Liver (tissue), 3 donors: ENCODE results near the gene SHC3.

Experiments used
- ATF3 ChIP-seq: IDR thresholded peaks from 2 replicates; pipeline ENCODE4 v1.6.1; 2016; ENCODE audit warnings: antibody characterized with exemption
- CTCF ChIP-seq: fragments of 150-350 bp; IDR thresholded peaks from 2 replicates; pipeline ENCODE4 v1.5.1; 2017; ENCODE audit warnings: improper control_type of control experiment, low read depth, low read length; ENCODE audit not compliant: missing input control
- EGR1 ChIP-seq, 2 donors: IDR thresholded peaks; 2 replicates each; pipeline ENCODE4 v1.6.1; 2016 to 2018; ENCODE audit warnings: antibody characterized with exemption in 2 of 2, low read depth in 2 of 2
- GABPA ChIP-seq, 2 donors: IDR thresholded peaks in 1 of 2; conservative IDR thresholded peaks in 1 of 2; 2 replicates each; pipeline ENCODE4 v1.6.1; 2016; ENCODE audit warnings: antibody characterized with exemption in 2 of 2, mild to moderate bottlenecking in 1 of 2, moderate library complexity in 1 of 2
- HNF4A ChIP-seq, 2 donors: conservative IDR thresholded peaks; 2 replicates each; pipeline ENCODE4 v1.6.1; 2016; ENCODE audit warnings: antibody characterized with exemption in 2 of 2, mild to moderate bottlenecking in 2 of 2
- JUND ChIP-seq, 2 donors: IDR thresholded peaks; 2 replicates each; pipeline ENCODE4 v1.6.1; 2016; ENCODE audit warnings: antibody characterized with exemption in 2 of 2
- MAX ChIP-seq: IDR thresholded peaks from 2 replicates; pipeline ENCODE4 v1.6.1; 2016; ENCODE audit warnings: antibody characterized with exemption
- RAD21 ChIP-seq, 2 donors: IDR thresholded peaks; 2 replicates each; pipeline ENCODE4 v1.6.1; 2016; ENCODE audit warnings: antibody characterized with exemption in 2 of 2, mild to moderate bottlenecking in 2 of 2
- REST ChIP-seq: IDR thresholded peaks from 2 replicates; pipeline ENCODE4 v1.6.1; 2016; ENCODE audit warnings: antibody characterized with exemption, mild to moderate bottlenecking
- SP1 ChIP-seq: IDR thresholded peaks from 2 replicates; pipeline ENCODE4 v1.6.1; 2018; ENCODE audit warnings: antibody characterized with exemption, mild to moderate bottlenecking
- TAF1 ChIP-seq: conservative IDR thresholded peaks from 2 replicates; pipeline ENCODE4 v1.6.1; 2016; ENCODE audit warnings: antibody characterized with exemption, mild to moderate bottlenecking
- ZBTB33 ChIP-seq: IDR thresholded peaks from 2 replicates; pipeline ENCODE4 v1.6.1; 2016; ENCODE audit warnings: antibody characterized with exemption
- donor health status: healthy.
- donor health status: healthy.

- TF ChIP-seq REST (no peak), SP1 (no peak), CTCF (no peak), ATF3 (no peak), TAF1 (no peak), ZBTB33 (no peak), EGR1 (IDR thresholded peaks at IDR 0.05; ENCODE audit: low read depth in 2 of 2) (no peak), MAX (no peak), RAD21 (IDR thresholded peaks at IDR 0.05) (no peak), GABPA (IDR thresholded peaks at IDR 0.05 in 1 of 2, conservative IDR thresholded peaks at IDR 0.05 in 1 of 2) (no peak), JUND (IDR thresholded peaks at IDR 0.05) (no peak), HNF4A (conservative IDR thresholded peaks at IDR 0.05) (no peak)
Observed at GRCh38 chr9:89177012-89177943, 1.3 kb downstream of the SHC3 start.
